ENCODE results near the gene TOX2.

- no peak for TF ChIP-seq POLR2A (IDR thresholded peaks at IDR 0.05; ENCODE audit: low read depth, low read length)
- TF ChIP-seq POLR2AphosphoS5 (IDR thresholded peaks at IDR 0.05; ENCODE audit: low read depth, low read length) = no peak
Measured at GRCh38 chr20:43922614-43923013, 8.0 kb downstream of the TOX2 start.

All from GM12892 (cell line).